Neural progenitor cell (in vitro differentiated cells): ENCODE data around the gene MCF2L2. TPM values are rescaled to one million over a fixed set of nuclear protein-coding genes. Genes with fewer than 3 reads are reported as not detected.

Experiments used
- DNase-seq: peaks from one replicate; pipeline ENCODE4 v3.0.0-alpha.2; 2016; ENCODE audit warnings: low spot score
- H2AFZ ChIP-seq: fragments of 200-600 bp; sonication (generic); replicated peaks from 2 replicates; pipeline ENCODE4 v1.6.1; 2016; ENCODE audit warnings: antibody characterized with exemption
- H3F3A ChIP-seq: fragments of 200-600 bp; sonication (generic); 2 replicates; pipeline ENCODE4 v1.6.1; 2016; ENCODE audit warnings: antibody characterized with exemption, low read depth
- H3K27ac ChIP-seq: fragments of 200-600 bp; sonication (generic); 2 replicates; pipeline ENCODE4 v1.5.1; 2016; ENCODE audit warnings: mild to moderate bottlenecking
- H3K27me3 ChIP-seq: fragments of 200-600 bp; sonication (generic); 2 replicates; pipeline ENCODE4 v1.6.1; 2016; ENCODE audit warnings: mild to moderate bottlenecking, moderate library complexity
- H3K36me3 ChIP-seq: fragments of 200-600 bp; sonication (generic); 2 replicates; pipeline ENCODE4 v1.5.1; 2016
- H3K4me1 ChIP-seq: fragments of 200-600 bp; sonication (generic); 2 replicates; pipeline ENCODE4 v1.6.1; 2016; ENCODE audit warnings: mixed run types
- H3K4me2 ChIP-seq: fragments of 200-600 bp; sonication (generic); 2 replicates; pipeline ENCODE4 v1.6.1; 2016
- H3K4me3 ChIP-seq: fragments of 200-600 bp; sonication (generic); 2 replicates; pipeline ENCODE4 v1.5.1; 2016
- H3K79me2 ChIP-seq: fragments of 200-600 bp; sonication (generic); 2 replicates; pipeline ENCODE4 v1.6.1; 2016; ENCODE audit warnings: low read depth
- H3K9ac ChIP-seq: fragments of 200-600 bp; sonication (generic); 2 replicates; pipeline ENCODE4 v1.6.1; 2016
- H3K9me3 ChIP-seq: fragments of 200-600 bp; sonication (generic); 2 replicates; pipeline ENCODE4 v1.5.1; 2016; ENCODE audit warnings: low read depth
- H4K20me1 ChIP-seq: fragments of 200-600 bp; sonication (generic); 2 replicates; pipeline ENCODE4 v1.6.1; 2016; ENCODE audit warnings: low read depth
- H3K27ac Mint-ChIP-seq: 3 replicates; pipeline ENCODE4 v1.8.0; 2021; ENCODE audit warnings: mixed read lengths
- H3K27me3 Mint-ChIP-seq: 2 replicates; pipeline ENCODE4 v1.8.0; 2022; ENCODE audit warnings: low read depth, mild to moderate bottlenecking, inconsistent platforms, moderate library complexity, mixed read lengths; ENCODE audit not compliant: insufficient read depth
- H3K36me3 Mint-ChIP-seq: 3 replicates; pipeline ENCODE4 v1.8.0; 2021; ENCODE audit warnings: mixed read lengths
- H3K4me1 Mint-ChIP-seq: 3 replicates; pipeline ENCODE4 v1.8.0; 2021; ENCODE audit warnings: mixed read lengths
- H3K4me3 Mint-ChIP-seq: 3 replicates; pipeline ENCODE4 v1.8.0; 2021; ENCODE audit warnings: mild to moderate bottlenecking, moderate library complexity, mixed read lengths
- H3K9me3 Mint-ChIP-seq: 3 replicates; pipeline ENCODE4 v1.8.0; 2020; ENCODE audit warnings: mixed read lengths
- CTCF ChIP-seq: fragments of 200-600 bp; sonication (generic); IDR thresholded peaks from 2 replicates; pipeline ENCODE4 v1.5.1; 2017; ENCODE audit warnings: antibody characterized with exemption, mild to moderate bottlenecking
- EZH2 ChIP-seq: fragments of 200-600 bp; sonication (generic); IDR thresholded peaks from 2 replicates; pipeline ENCODE4 v1.6.1; 2017; ENCODE audit warnings: antibody characterized with exemption, mild to moderate bottlenecking, moderate library complexity
- EZH2phosphoT487 ChIP-seq: fragments of 200-600 bp; sonication (generic); IDR thresholded peaks from 2 replicates; pipeline ENCODE4 v1.6.1; 2017; ENCODE audit warnings: antibody characterized with exemption
- total RNA-seq: library from RNA; depleted of rRNA; stranded (reverse); fragments of >200 nt; gene quantifications from 2 replicates; pipeline ENCODE4 v1.2.3, GENCODE V29; 2015; ENCODE audit warnings: low replicate concordance

The MCF2L2 gene
- total RNA-seq, 1 donor from 2014 or later = 11.1 TPM

GRCh38 chr3:183287301-183287971, 141.0 kb downstream of the MCF2L2 start:
- no peaks in the 10 kb centered on the region for H4K20me1 ChIP-seq
- no peaks in the 10 kb centered on the region for H3F3A ChIP-seq
- Mint-ChIP-seq H3K4me1 (no peaks in the 10 kb centered on the region), H3K4me3 (no peak overlapping the region), H3K9me3 (no peaks in the 10 kb centered on the region), H3K27me3 (no peaks in the 10 kb centered on the region), H3K36me3 (peaks cover 1% of the 10 kb centered on the region), H3K27ac (no peak overlapping the region)
- H3K4me3 ChIP-seq = no peak overlapping the region
- no peak overlapping the region for H3K4me2 ChIP-seq
- no peak for TF ChIP-seq CTCF
- TF ChIP-seq EZH2 = no peak
- no peak for TF ChIP-seq EZH2phosphoT487
- no peak overlapping the region for H3K9ac ChIP-seq
- no peak overlapping the region for H3K27ac ChIP-seq
- no peak overlapping the region for H2AFZ ChIP-seq
- H3K9me3 ChIP-seq = no peaks in the 10 kb centered on the region
- H3K36me3 ChIP-seq = no peaks in the 10 kb centered on the region
- no peaks in the 10 kb centered on the region for H3K4me1 ChIP-seq
- no peaks in the 10 kb centered on the region for H3K27me3 ChIP-seq
- no peaks in the 10 kb centered on the region for H3K79me2 ChIP-seq
- no peak for DNase-seq

DNA sequence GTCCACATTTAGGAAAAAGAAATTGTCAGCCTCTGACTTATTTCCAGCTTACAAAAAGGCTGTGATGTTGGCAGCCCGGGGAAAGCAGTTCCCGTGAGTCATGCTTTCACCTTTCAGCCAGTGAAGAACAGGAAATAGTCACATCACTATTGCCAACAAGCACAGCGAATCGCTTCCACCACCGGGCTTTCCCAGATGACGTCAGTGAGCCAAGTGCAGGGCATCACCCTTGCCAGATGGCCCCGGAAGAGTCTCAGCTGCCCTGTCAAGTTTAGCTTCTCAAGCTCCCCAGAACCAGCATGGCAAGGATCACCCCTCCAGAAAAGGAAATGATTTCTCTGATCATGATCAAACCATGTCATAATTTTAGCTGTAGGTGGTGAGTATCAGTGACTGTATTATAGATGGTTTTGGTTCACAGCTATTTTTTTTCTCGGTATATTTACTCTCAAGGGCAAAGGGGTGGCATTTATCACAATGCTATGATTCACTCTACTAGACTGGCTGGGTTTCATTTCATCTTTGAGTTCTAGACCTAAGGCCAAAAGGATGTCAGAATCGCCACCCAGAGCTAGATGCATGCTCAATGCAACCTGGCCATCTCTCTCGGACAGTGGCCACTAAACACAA, 142.5 kb downstream of the MCF2L2 start:
- Histone ChIP-seq H3K4me3 (no peak overlapping the region), H3K27ac (no peak overlapping the region)

DNA sequence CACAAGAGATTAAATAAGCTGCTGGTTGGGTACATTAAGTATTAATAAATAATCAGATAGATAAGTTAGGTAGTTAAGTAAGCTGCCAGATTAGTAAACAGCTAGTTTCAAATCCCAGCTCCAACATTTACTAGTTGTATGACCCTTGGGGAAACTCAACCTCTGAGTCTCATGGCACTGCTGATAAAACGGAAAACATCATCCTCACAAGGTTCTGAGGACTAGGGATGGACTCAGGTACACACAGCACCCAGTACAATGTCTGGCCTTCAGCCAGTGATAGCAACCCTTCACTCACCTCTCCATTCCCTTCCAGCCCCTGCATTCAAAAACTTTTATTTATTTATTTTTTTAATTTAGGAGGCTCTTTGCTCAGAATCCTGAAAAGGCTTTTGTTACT, 143.1 kb downstream of the MCF2L2 start:
- peaks cover 1% of the 10 kb centered on the region for H3K36me3 Mint-ChIP-seq
- H3K4me3 Mint-ChIP-seq = no peak overlapping the region
- TF ChIP-seq CTCF = no peak
- no peak for TF ChIP-seq EZH2
- TF ChIP-seq EZH2phosphoT487 = no peak
- H3K27ac ChIP-seq = no peak overlapping the region
- H3K4me1 ChIP-seq = no peaks in the 10 kb centered on the region
- no peak for DNase-seq
- no peak overlapping the region for H3K4me3 ChIP-seq
- H3K4me1 Mint-ChIP-seq = no peaks in the 10 kb centered on the region
- H3K9ac ChIP-seq = no peak overlapping the region
- peaks cover 2% of the 10 kb centered on the region for H3K27me3 Mint-ChIP-seq
- H3K79me2 ChIP-seq = no peaks in the 10 kb centered on the region
- no peaks in the 10 kb centered on the region for H3K36me3 ChIP-seq
- H3K9me3 Mint-ChIP-seq = no peaks in the 10 kb centered on the region
- no peak overlapping the region for H3K27ac Mint-ChIP-seq
- H3K4me2 ChIP-seq = no peak overlapping the region
- no peaks in the 10 kb centered on the region for H4K20me1 ChIP-seq
- no peaks in the 10 kb centered on the region for H3K9me3 ChIP-seq
- H3K27me3 ChIP-seq = no peaks in the 10 kb centered on the region
- H3F3A ChIP-seq = no peaks in the 10 kb centered on the region
- H2AFZ ChIP-seq = no peak overlapping the region

More for the DNA sequence above, 142.5 kb downstream of the MCF2L2 start:
- H4K20me1 ChIP-seq = no peaks in the 10 kb centered on the region
- no peaks in the 10 kb centered on the region for H3F3A ChIP-seq
- H3K9ac ChIP-seq = no peak overlapping the region
- Mint-ChIP-seq H3K4me1 (no peaks in the 10 kb centered on the region), H3K27ac (no peak overlapping the region), H3K27me3 (peaks cover 2% of the 10 kb centered on the region), H3K36me3 (peaks cover 1% of the 10 kb centered on the region), H3K4me3 (no peak overlapping the region), H3K9me3 (no peaks in the 10 kb centered on the region)
- TF ChIP-seq EZH2phosphoT487 = no peak
- no peak for TF ChIP-seq CTCF
- no peak for TF ChIP-seq EZH2
- H3K4me1 ChIP-seq = no peaks in the 10 kb centered on the region
- DNase-seq = no peak
- H3K79me2 ChIP-seq = no peaks in the 10 kb centered on the region
- no peaks in the 10 kb centered on the region for H3K36me3 ChIP-seq
- no peaks in the 10 kb centered on the region for H3K9me3 ChIP-seq
- no peak overlapping the region for H2AFZ ChIP-seq
- no peak overlapping the region for H3K4me2 ChIP-seq
- no peaks in the 10 kb centered on the region for H3K27me3 ChIP-seq
